HEK293T (cell line): ENCODE results near the gene ANKRD40CL.

Experiments used
- BHLHE40 ChIP-seq: fragments of 450-650 bp; IDR thresholded peaks from 2 replicates; pipeline ENCODE4 v1.6.1; 2016; ENCODE audit warnings: mild to moderate bottlenecking, moderate library complexity, borderline replicate concordance
- FOXA1 ChIP-seq: fragments of 450-650 bp; IDR thresholded peaks from 2 replicates; pipeline ENCODE4 v1.6.1; 2016; ENCODE audit warnings: mild to moderate bottlenecking
- FOXK2 ChIP-seq: fragments of 450-650 bp; IDR thresholded peaks from 2 replicates; pipeline ENCODE4 v1.6.1; 2016; ENCODE audit warnings: mild to moderate bottlenecking
- LEF1 ChIP-seq: fragments of 450-650 bp; IDR thresholded peaks from 2 replicates; pipeline ENCODE4 v1.6.1; 2017; ENCODE audit warnings: mild to moderate bottlenecking, borderline replicate concordance
- SUZ12 ChIP-seq: fragments of 450-650 bp; IDR thresholded peaks from 2 replicates; pipeline ENCODE4 v1.6.1; 2016; ENCODE audit warnings: mild to moderate bottlenecking
- TARDBP ChIP-seq: fragments of 450-650 bp; IDR thresholded peaks from 2 replicates; pipeline ENCODE4 v1.6.1; 2016

GRCh38 chr17:50805486-50805885 is 38.2 kb upstream of the ANKRD40CL start:
- no peak for TF ChIP-seq LEF1
- TF ChIP-seq BHLHE40 = no peak
- TF ChIP-seq SUZ12 = no peak
- TF ChIP-seq TARDBP = no peak
- TF ChIP-seq FOXK2 = no peak
- TF ChIP-seq FOXA1 = no peak
